ENCODE data around the gene C2orf74.
"Not testable (repeated sequence)": the region's sequence is repeated elsewhere in the genome, so short reads cannot be mapped to it uniquely, and the experiment has no call there.

Gene C2orf74

DNA sequence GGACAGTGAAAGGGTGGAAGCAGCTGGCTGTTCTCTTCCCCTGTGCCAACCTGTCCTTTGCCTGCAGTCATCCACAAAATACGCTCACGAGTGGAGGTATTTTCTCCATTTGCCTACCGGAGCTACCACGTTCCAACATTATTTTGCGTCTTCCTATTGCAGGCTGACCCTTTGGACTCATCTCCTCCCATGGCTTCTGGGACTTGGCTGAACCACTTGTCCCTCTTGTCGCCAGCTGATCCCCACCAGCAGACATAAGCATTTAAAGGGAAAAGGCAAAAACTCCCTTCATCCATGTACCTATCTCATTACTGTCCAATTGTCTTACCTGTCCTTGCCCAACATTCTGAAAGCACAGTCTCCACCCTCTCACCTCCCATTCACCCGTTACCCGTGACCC lies 13.0 kb downstream of the C2orf74 start:
- no peak for DNase-seq

DNA sequence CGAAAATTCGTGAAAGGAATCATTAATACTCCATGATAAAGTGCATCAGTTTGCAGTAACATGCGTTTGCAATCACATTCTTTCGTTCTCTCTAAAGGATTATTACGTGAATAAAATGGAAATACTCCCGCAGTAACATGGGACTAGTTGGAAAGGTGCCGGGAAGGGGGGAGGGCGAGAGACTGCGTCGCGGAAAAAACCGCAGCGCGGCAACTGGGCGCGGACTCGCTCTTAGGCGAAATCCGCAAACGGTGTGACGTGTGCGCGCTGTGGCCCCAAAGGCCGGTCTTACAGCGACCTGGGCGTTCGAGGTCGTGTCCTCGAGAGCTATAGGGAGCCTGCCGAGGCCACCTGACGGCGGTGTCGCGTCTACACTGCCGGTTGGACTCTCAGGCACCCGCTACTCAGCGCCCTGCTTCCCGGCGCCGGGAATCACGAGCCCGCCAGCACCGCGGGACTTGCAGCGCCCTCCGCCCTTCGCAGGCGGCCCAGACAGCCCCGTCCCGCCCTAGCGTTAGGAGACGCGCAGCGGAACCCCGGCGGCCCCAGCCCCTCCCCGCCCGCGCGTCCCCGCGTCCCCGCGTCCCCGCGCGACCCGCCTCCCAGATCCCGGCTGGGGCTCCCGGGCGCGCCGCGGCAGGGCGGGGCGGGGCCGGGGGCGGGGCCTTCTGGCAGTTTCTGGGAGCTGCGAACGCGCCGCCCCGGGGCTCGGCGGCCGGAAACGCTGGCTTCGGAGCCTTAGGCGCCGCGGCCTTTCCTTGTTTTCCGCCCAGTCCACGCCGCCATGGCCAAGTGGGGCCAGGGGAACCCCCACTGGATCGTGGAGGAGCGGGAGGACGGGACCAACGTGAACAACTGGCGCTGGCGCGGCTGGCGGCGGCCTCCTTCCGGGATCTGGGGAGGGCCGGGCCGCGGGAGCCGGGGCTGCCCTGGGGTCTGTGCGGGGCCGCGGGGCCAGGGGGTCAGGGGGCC lies 15.1 kb downstream of the C2orf74 start:
- DNase-seq = peak; percentile 80

DNA sequence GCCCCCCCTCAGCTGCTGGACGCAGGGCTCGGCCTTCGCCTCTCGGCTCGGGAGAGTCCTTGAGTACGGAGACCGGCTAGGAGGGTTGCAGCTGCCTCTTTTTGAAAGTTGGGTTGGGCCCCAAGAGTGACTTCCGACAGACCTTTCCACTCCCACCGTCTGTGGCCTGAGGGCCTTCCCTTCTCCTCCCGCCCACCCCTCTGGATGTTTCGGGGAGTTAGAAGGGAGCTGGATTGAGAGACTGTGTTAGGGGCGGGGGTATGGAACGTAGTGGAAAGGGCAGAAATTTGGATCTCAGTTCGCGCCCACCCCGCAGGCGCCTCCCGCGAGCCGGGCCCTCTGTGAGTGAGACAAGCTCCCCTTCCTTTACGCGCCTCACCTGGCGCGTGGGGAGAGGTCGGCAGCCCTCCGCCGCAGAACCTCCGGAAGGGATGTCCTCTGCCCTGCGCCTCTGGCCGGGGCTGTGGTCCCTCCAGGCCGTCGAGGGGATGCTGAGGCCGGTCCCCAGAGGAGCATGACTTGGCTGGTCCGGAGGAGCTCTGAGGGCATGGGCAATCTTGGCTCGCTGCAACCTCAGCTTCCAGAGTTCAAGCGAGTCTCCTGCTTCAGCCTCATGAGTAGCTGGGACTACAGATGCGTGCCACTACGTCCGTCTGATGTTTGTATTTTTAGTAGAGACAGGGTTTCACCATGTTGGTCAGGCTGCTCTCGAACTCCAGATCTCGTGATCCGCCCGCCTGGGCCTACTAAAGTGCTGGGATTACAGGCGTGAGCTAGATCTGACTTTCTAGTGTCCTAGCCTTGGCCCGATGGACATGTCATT lies 15.9 kb downstream of the C2orf74 start:
- no peak for DNase-seq

- no peak for DNase-seq
These were observed 16.9 kb downstream of the C2orf74 start for GRCh38 chr2:61178603-61179545.

DNA sequence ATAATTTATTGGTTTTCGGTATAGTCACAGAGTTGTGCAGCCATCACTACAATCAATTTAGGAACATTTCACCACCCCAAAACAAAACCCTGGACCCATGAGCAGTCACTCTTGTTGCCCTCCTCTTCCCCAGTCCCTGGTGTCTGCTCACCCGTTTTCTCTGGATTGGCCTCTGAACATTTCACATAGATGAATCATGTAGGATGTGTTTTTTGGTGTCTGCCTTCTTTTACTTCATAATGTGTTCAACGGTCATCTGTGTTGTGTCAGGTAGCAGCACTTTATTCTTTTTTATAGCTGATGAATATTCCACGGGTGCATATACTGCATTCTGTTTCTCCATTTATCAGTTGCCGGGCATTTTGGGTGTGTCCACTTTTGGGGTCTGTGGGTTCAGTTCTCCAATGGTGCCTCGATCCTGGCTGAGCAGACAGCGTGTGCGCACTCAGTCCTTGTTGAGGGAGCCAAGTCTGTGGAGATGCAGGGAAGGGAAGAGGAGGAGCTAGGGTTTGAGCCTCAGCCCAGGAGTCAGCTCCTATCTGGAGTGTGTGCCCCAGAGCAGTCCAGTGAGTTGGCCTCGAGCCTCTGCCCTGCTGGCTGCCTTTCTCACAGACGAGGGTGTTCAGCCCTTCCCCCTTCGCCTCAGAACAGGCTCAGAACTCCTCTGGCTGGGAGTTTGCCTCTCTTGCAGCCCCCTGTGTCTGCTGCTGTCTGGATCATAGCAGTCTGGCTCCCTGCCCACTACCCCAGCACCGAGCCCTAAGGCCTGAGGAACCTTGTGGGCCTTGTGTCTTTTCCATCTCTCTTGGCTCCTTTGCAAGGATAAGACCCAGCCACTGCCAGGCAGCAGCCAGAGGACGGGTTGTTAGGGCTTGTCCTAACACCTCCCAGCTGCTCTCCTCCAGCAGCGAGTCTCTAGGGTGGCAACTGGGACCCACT lies 18.0 kb downstream of the C2orf74 start:
- DNase-seq = no peak

- DNase-seq = no peak
These were observed 18.7 kb downstream of the C2orf74 start for GRCh38 chr2:61180686-61181085.

DNA sequence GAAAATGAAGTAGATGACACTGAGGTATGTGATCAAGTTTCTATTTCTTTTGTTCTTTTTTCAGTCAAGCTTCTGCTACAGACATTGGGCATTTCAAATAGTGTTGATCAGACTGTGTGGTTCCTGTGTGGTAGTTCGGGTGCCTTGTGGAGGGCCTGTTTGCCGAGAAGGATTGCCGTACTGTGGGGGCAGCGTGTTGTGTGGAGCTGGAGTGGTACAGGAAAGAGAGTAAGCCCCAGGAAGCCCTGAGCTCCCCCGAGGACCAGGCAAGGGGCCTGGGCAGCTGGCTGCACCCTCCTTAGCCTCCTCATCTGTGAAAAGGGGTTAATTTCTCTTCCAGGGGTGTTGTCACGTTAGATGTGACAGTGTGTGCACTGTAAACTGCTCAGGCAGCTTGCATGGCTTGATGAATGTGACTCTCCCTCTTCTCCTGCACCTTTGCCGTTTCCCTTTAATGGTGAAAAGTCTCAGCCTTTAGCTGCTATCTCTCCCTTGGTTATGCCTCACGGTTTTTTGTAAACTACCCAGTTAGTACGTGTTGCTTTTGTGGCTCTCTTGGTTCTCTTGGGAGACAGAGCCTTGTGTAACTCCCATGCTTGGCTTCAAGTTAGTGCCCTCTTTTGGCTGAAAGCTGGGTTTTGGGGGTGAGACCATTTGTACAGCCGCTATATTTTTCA lies 19.5 kb downstream of the C2orf74 start:
- DNase-seq = no peak

GRCh38 chr2:61182059-61182383 lies 20.0 kb downstream of the C2orf74 start:
- no peak for DNase-seq

DNA sequence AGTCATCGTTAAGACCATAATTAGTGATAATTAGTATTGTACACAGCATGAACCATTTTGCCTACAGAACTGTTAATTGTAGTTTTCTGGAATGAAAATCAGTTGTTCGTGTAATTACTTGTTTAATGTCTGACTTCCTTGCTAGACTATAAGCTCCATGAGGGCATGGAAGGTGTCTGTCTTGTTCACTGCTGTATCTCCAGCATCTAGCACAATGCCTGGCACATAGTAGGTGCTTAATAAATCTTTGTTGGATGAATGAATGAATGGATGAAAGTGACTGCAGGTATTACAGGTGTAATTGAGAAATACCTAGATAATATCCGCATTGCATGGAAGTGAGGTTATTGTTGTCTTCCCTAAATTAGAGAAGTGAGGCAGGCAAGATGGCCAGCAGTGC lies 21.8 kb downstream of the C2orf74 start:
- DNase-seq = no peak

DNA sequence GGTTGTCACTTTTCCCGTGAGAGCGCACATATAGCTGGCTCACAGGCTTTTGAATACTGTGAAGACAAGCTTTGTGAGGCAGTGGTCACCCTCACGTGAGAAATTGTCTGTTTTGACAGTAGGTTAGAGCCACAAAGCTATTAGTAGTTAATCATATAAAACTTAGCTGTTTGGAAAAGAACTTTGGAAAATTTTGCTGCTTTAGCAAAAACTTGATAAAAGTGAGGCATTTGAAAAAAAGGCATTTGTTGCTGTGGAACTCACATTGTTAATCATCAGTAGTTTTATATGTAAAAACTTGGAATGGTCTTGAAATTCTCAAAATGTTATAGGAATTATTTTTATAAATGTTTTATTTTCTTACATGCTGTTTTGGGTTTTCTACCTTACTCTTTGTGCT lies 22.3 kb downstream of the C2orf74 start:
- no peak for DNase-seq

DNA sequence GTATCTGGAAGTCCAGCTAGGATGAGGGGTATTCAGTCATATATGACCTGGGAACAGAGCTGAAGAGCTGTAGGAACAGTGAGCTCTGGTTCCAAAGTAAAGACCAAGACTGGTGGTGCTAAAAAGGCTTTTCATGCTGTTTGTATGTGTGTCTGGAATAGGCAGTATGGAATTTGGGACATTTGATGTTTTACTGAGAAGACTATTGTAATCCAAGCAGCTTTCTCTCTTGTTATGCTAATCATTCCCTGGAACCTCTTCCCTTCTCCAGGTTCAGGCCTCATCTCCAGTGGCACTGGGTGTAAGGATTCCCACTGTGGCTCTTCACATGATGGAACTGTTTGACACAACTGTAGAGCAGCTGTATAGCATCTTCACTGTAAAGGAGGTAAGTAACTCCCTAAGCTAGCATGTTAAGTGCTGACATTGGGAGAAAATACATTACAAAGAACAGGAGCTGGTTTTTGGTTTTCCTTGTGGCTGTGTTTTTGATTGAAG lies 23.3 kb downstream of the C2orf74 start:
- DNase-seq = no peak

DNA sequence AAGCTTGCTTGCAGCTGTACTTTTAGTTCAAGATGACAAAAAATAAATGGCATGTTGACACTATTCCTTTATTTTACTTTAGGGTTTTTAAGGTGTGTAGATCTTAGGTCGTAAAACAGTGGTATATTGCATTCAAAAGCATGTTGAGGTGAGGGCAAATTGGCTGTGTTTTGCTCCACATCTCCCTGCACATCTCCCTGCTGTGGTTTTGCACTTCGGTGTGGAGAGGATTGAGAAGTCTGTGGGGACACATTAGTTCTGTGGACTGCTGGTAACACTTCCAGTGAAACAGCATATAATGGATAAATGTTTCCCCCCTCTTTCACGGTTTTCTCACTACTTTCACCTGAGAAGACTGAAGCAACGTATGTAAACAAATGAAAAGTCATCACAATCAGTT lies 25.1 kb downstream of the C2orf74 start:
- no peak for DNase-seq

GRCh38 chr2:61193670-61194561 lies 31.9 kb downstream of the C2orf74 start:
- no peak for DNase-seq

DNA sequence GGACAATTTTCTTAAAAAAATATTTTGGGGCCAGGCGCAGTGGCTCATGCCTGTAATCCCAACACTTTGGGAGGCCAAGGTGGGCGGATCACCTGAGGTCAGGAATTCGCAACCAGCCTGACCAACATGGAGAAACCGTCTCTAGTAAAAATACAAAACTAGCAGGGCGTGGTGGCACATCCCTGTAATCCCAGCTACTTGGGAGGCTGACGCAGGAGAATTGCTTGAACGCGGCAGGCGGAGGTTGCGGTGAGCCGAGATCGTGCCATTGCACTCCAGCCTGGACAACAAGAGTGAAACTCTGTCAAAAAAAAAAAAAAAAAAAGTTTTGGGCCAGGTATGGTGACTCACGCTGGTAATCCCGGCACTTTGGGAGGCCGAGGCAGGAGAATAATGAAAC lies 32.7 kb downstream of the C2orf74 start:
- not testable (repeated sequence) for DNase-seq

DNA sequence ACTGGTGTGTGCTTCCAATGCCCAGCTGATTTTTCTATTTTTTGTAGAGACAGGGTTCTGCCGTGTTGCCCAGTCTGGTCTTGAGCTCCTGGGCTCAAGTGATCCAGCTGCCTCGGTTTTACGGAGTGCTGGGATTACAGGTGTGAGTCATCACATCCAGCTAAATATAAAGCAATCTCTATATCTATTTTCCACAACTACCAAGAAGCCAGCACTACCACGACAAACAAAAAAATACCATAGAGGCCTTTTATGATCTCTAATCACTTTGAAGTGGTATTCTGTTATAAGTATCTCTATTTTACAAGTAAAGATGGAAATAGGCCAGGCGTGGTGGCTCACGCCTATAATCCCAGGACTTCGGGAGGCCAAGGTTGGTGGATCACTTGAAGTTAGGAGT lies 34.7 kb downstream of the C2orf74 start:
- no peak for DNase-seq

- no peak for DNase-seq
These were observed 43.1 kb downstream of the C2orf74 start for GRCh38 chr2:61205132-61205531.

DNA sequence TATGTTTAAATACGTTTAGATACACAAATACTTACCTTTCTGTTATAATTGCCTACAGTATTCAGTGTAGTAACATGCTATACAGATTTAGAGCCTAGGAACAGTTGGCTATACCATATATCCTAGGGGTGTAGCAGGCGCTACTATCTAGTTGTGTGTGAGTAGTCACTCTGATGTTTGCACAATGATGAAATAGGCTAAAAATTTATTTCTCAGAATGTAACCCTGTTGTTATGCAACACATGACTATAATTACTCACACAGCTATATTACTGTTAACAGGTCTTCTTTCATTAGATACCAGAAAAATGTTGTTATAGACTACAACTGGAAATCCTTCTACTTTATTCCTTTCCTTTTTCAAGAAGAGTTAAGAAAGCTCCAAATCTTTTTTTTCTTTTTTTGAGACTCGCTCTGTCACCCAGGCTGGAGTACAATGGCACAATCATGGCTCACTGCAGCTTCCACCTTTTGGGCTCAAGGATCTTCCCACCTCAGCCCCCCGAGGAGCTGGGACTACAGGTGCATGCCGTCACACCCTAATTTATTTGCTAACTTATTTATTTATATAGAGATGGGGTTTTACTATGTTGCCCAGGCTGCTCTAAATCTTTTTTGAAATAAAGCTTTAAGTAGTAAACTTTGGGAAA lies 48.5 kb downstream of the C2orf74 start:
- no peak for DNase-seq

GRCh38 chr2:61214171-61214570 lies 52.2 kb downstream of the C2orf74 start:
- no peak for DNase-seq
